HL-60/S4 (cell line): ENCODE measurements around the gene ZNF280B.
"Not testable (repeated sequence)": the region's sequence is repeated elsewhere in the genome, so short reads cannot be mapped to it uniquely, and the experiment has no call there.

Experiments used
- in situ Hi-C: fragments of 300-500 bp; cut with MboI; formaldehyde crosslinking; loops from 2 replicates; pipeline ENCODE4 v1.14.3; 2022; ENCODE audit warnings: low sequenced_read_pairs

The ZNF280B gene

DNA sequence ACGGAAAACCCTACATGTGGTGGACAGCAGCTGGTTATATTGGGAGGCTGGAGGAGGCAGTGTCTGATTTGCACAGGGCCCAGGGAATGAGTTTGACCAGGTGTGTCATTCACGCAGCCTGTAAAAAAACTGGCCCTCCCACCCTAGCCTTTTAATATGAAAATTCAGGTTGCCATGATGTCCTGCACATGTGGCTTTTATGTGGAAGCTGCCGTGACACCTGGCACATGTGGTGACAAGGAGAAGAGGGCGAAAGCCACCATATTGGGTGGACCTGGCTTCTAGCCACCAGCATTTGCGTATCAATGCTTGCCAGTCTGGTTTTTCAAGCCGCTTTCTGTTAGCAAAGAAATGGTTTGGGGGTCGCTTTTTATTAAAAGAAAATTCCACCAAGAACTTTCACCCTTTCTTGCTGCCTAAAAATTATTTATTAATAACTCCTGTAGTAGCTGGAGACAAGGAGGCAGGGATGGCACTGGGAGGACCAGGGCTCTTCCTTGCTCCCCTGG lies 43.4 kb downstream of the ZNF280B start:
- in situ Hi-C loops: loop anchor here (25.0 kb wide), 1 partner anchor 247 kb away; no protein-coding TSS in a partner anchor

GRCh38 chr22:22464541-22465054 lies 43.9 kb downstream of the ZNF280B start:
- in situ Hi-C loops: loop anchor here (25.0 kb wide), 1 partner anchor 248 kb away; no protein-coding TSS in a partner anchor

DNA sequence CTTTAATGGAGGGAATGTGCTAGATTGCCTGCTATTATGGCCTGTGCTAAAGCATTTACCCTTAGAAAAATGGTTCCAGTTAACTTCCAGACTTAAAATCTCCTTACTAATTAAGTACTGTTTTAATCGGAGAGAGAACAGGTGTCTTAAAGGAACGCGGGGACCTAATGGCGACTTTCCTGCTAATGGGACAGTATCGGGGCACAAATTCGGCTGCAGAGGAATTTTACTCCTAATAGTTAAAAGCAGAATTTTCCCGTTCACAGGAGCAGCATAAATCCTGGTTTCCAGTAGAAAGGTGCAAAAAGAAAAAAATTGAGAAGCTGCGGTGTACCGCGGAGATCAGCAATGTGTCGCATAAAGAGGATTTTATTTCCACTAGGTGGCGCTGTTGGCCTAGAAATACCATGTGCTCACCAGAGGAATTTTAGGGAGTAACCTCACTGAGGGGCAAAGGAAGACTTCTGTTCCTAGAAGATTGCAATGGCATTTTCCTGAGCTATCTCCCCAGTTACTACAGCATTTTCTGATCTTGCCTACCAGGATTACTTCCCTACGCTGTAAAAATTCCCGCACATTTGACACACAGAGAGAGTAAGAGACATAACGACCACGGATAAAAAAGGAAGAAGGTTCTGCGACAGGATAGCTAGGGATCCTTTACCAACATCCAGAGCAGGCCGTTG lies 44.5 kb downstream of the ZNF280B start:
- in situ Hi-C loops: loop anchor here (25.0 kb wide), 1 partner anchor 248 kb away; no protein-coding TSS in a partner anchor

- in situ Hi-C loops: loop anchor here (25.0 kb wide), 1 partner anchor 249 kb away; no protein-coding TSS in a partner anchor
These were observed 45.6 kb downstream of the ZNF280B start for GRCh38 chr22:22462813-22463567.

- in situ Hi-C loops: loop anchor here (25.0 kb wide), 1 partner anchor 251 kb away; no protein-coding TSS in a partner anchor
These were observed 47.0 kb downstream of the ZNF280B start for GRCh38 chr22:22461583-22461982.

DNA sequence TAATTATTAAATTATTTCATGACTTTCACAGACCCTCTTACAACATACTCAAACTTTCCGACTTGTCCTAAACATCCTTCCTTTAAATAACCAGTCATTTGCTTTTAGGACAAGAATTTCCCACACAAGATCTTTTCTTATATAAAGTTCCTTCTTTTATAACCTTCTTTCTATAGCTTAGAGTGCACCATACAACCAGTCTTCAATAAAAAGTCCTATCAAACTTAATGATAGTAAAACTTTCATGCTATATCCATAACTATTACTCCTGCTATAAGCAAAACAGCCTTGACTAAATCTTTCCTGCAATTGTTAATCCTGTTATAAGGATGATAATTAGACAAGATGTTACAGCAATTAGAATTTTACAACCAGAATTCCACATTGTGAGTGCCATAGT lies 47.4 kb downstream of the ZNF280B start:
- in situ Hi-C loops: loop anchor here (25.0 kb wide), 1 partner anchor 251 kb away; no protein-coding TSS in a partner anchor

DNA sequence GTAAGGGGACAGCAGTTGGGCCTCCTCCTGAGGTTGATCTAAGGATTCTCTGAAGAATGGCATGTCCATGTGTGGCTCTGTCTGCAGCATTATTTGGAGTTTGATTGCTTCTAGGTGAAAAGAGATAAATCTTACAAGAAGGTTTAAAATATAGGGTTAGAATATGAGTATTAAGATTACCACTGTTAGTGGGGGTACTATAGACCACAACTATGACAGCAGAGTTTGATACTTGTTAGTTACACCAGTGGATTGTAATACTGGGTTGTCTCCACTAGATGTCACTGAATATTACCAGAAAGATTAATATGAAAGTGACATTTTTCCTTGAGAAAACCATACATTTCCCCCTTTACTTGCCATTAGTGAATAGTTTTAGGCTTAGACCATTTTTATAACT lies 47.9 kb downstream of the ZNF280B start:
- in situ Hi-C loops: loop anchor here (25.0 kb wide), 1 partner anchor 252 kb away; no protein-coding TSS in a partner anchor

GRCh38 chr22:22460060-22460459 lies 48.5 kb downstream of the ZNF280B start:
- in situ Hi-C loops: loop anchor here (25.0 kb wide), 1 partner anchor 252 kb away; no protein-coding TSS in a partner anchor

GRCh38 chr22:22458896-22459588 lies 49.5 kb downstream of the ZNF280B start:
- in situ Hi-C loops: loop anchor here (25.0 kb wide), 1 partner anchor 253 kb away; no protein-coding TSS in a partner anchor

GRCh38 chr22:22458387-22458786 lies 50.2 kb downstream of the ZNF280B start:
- in situ Hi-C loops: loop anchor here (25.0 kb wide), 1 partner anchor 254 kb away; no protein-coding TSS in a partner anchor

DNA sequence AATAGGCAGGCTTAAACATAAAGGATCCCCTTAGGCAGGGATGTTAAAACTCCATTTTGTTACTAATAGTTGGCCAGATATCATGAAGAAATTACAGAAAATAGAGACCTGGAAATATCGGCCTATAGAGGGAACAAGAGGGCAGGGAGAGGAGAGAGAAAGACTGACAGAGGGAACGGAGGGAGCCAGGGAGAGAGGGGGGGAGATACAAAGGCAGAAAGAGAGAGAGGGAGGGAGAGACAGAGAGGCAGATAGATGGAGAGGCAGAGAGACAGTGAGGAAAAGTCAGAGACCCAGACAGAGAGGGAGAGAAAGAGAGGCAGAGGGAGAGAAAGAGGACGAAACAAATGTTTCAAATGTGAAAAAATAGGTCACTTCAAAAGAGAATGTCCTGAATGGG lies 53.5 kb downstream of the ZNF280B start:
- in situ Hi-C loops: loop anchor here (25.0 kb wide), 1 partner anchor 257 kb away; no protein-coding TSS in a partner anchor

DNA sequence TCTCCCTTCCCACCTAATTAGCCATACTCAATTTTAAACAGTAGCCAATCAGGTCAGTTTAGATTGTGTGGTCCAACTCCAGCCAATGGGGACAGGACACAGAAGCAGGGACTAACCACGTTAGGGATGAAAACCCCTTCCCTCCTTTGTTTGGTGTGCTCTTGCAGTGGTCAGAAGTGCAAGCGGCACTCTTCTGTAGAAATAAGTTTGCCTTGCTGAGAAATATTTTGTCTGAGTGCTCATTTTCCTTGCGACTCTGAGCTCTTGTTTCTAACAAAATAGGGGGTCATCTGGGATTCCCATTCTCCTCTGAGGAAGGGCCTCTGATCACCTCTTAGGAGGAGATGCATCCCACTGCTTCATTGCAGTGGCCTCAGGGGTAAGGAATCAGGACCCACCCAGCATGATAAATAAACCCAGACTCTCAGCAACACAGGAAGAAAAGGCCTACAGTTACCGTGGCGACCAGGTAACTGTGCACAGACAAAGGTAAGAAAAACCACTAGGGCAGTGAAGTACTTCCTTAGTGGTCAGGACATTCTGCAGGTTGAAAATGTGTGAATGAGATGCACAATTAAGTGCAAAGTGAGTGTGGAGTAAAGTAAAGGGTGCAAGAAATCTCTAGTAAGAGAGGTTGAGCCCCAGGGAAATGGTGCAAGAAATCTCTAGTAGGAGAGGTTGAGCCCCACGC lies 55.4 kb downstream of the ZNF280B start:
- in situ Hi-C loops: loop anchor here (25.0 kb wide), 1 partner anchor 259 kb away; no protein-coding TSS in a partner anchor

- in situ Hi-C loops: loop anchor here (25.0 kb wide), 1 partner anchor 260 kb away; no protein-coding TSS in a partner anchor
These were observed 56.3 kb downstream of the ZNF280B start for GRCh38 chr22:22452211-22452610.

- in situ Hi-C loops: loop anchor here (25.0 kb wide), 1 partner anchor 262 kb away; no protein-coding TSS in a partner anchor
These were observed 58.2 kb downstream of the ZNF280B start for GRCh38 chr22:22450343-22450839.

- in situ Hi-C loops: loop anchor here (25.0 kb wide), 1 partner anchor 262 kb away; no protein-coding TSS in a partner anchor
These were observed 58.7 kb downstream of the ZNF280B start for GRCh38 chr22:22449819-22450218.

- in situ Hi-C loops: no loop called here
These were observed 62.0 kb downstream of the ZNF280B start for GRCh38 chr22:22446517-22446916.

DNA sequence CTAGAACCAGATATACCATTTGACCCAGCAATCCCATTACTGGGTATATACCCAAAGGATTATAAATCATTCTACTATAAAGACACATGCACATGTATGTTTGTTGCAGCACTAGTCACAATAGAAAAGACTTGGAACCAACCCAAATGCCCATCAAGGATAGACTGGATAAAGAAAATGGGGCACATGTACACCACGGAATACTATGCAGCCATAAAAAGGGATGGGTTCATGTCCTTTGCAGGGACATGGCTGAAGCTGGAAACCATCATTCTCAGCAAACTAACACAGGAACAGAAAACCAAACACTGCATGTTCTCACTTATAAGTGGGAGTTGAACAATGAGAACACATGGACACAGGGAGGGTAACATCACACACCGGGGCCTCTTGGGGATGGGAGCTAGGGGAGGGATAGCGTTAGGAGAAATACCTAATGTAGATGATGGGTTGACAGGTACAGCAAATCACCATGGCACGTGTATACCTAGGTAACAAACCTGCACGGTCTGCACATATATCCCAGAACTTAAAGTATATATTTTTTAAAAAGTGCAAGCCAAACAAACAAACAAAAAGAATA lies 64.4 kb downstream of the ZNF280B start:
- in situ Hi-C loops: not testable (repeated sequence)

- in situ Hi-C loops: no loop called here
These were observed 65.4 kb downstream of the ZNF280B start for GRCh38 chr22:22442928-22443709.
